AG09309 (cell line): ENCODE measurements around the gene TBPL1.

Source experiments
- DNase-seq: peaks from one replicate; pipeline ENCODE4 v3.0.0-alpha.2; 2010; ENCODE audit warnings: low read depth
- H3K4me3 ChIP-seq: 2 replicates; pipeline ENCODE4 v1.5.1; 2011; ENCODE audit warnings: mild to moderate bottlenecking, low read depth, low read length, moderate library complexity; ENCODE audit not compliant: control insufficient read depth
- TF ChIP-seq, protein P1 (sequence below): IDR thresholded peaks from 2 replicates; pipeline ENCODE4 v1.5.1; 2011; ENCODE audit warnings: mild to moderate bottlenecking, low read depth, low read length, inconsistent platforms; ENCODE audit not compliant: insufficient read depth, control insufficient read depth; ENCODE audit errors: missing control alignments

The TBPL1 gene

GRCh38 chr6:134002821-134003220 is 49.8 kb downstream of the TBPL1 start:
- no peak overlapping the region for H3K4me3 ChIP-seq
- no peak for DNase-seq
- TF ChIP-seq, protein P1, sequence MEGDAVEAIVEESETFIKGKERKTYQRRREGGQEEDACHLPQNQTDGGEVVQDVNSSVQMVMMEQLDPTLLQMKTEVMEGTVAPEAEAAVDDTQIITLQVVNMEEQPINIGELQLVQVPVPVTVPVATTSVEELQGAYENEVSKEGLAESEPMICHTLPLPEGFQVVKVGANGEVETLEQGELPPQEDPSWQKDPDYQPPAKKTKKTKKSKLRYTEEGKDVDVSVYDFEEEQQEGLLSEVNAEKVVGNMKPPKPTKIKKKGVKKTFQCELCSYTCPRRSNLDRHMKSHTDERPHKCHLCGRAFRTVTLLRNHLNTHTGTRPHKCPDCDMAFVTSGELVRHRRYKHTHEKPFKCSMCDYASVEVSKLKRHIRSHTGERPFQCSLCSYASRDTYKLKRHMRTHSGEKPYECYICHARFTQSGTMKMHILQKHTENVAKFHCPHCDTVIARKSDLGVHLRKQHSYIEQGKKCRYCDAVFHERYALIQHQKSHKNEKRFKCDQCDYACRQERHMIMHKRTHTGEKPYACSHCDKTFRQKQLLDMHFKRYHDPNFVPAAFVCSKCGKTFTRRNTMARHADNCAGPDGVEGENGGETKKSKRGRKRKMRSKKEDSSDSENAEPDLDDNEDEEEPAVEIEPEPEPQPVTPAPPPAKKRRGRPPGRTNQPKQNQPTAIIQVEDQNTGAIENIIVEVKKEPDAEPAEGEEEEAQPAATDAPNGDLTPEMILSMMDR: no peak

GRCh38 chr6:134003542-134003951 is 50.5 kb downstream of the TBPL1 start:
- H3K4me3 ChIP-seq: no peak overlapping the region
- DNase-seq: no peak
- TF ChIP-seq, protein P1: no peak

DNA sequence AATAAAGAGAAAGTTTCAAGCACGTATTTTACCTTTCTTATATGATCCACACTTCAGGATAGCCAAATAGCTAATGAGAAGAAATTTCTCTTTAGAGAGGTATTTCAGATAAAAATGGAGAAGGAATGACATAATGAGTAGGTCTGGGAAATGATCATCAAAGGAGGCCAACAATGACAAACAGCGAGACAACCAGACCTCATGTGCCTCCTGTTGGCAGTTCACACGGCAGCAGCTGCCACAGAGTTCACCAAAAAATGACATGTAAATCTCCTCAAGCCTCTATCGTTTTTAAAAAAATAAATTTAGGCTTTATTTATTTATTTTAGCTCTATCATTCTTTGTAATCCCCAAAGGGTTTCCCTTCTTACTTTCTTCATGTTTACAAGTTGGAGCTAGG is 51.7 kb downstream of the TBPL1 start:
- TF ChIP-seq, protein P1: no peak
- H3K4me3 ChIP-seq: no peak overlapping the region
- DNase-seq: no peak

GRCh38 chr6:134005800-134006199 is 52.8 kb downstream of the TBPL1 start:
- TF ChIP-seq, protein P1: no peak
- DNase-seq: no peak
- H3K4me3 ChIP-seq: no peak overlapping the region

GRCh38 chr6:134007077-134007476 is 54.1 kb downstream of the TBPL1 start:
- DNase-seq: no peak
- no peak overlapping the region for H3K4me3 ChIP-seq
- TF ChIP-seq, protein P1: no peak

- H3K4me3 ChIP-seq: no peak overlapping the region
- TF ChIP-seq, protein P1: no peak
- DNase-seq: no peak
Observed at GRCh38 chr6:134009876-134010275, 56.9 kb downstream of the TBPL1 start.

GRCh38 chr6:134010400-134010799 is 57.4 kb downstream of the TBPL1 start:
- no peak for DNase-seq
- TF ChIP-seq, protein P1: no peak
- H3K4me3 ChIP-seq: no peak overlapping the region
